Esophagus squamous epithelium (tissue), 4 donors: ENCODE results near the gene ZBTB46.

Experiments used
- POLR2A ChIP-seq, 4 donors: fragments of 450-650 bp; IDR thresholded peaks; one replicate each; pipeline ENCODE4 v1.6.1; 2017; ENCODE audit warnings: antibody characterized with exemption in 4 of 4, mild to moderate bottlenecking in 4 of 4, moderate library complexity in 3 of 4
- TF ChIP-seq, protein P1 (sequence below), 6 experiments: fragments of 450-650 bp in 4 of 6; fragments of 200-600 bp in 2 of 6; sonication (generic) in 2 of 6; IDR thresholded peaks; one replicate each; pipeline ENCODE4 v1.5.1; 2016 to 2019; ENCODE audit warnings: antibody characterized with exemption in 6 of 6, mild to moderate bottlenecking in 4 of 6, moderate library complexity in 4 of 6

DNA sequence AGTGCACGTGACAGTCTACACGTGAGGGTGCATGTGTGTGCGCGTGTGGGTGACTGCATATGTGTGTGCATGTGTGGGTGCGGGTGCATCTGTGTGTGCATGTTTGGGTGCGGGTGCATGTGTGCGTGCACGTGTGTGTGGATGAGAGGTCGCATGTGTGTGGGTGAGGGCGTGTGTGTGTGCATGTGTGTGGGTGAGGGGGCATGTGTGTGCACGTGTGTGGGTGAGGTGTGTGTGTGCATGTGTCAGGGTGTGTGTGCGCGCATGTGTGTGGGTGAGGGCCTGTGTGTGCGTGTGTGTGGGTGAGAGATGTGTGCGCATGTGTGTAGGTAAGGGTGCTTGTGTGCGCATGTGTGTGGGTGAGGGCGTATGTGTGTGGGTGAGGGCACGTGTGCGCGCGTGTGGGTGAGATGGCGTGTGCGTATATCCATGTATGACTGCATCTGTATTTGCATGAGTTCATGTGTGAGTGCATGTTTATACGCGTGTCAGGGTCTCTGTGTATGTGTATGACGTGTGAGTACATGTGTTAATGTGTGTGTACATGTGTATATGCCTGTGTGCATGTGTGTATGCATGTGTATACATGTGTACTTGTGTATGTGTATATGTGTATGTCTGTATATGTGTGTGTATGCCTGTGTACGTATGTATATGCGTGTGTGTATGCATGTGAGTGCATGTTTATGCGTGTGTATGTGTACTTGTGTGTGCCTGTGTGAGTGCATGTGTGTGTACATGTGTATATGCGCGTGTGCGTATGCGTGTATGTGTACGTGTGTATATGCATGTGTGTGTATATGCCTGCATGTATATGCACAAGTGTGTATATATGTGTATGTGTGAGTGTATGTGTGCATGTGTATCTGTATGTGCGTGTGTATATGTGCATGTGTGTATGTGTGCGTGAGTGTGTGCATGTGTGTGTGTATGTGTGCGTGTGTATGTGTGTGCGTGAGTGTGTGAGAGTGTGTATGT, 98.7 kb downstream of the ZBTB46 start:
- TF ChIP-seq POLR2A (IDR thresholded peaks at IDR 0.05), result no peak
- TF ChIP-seq, protein P1, sequence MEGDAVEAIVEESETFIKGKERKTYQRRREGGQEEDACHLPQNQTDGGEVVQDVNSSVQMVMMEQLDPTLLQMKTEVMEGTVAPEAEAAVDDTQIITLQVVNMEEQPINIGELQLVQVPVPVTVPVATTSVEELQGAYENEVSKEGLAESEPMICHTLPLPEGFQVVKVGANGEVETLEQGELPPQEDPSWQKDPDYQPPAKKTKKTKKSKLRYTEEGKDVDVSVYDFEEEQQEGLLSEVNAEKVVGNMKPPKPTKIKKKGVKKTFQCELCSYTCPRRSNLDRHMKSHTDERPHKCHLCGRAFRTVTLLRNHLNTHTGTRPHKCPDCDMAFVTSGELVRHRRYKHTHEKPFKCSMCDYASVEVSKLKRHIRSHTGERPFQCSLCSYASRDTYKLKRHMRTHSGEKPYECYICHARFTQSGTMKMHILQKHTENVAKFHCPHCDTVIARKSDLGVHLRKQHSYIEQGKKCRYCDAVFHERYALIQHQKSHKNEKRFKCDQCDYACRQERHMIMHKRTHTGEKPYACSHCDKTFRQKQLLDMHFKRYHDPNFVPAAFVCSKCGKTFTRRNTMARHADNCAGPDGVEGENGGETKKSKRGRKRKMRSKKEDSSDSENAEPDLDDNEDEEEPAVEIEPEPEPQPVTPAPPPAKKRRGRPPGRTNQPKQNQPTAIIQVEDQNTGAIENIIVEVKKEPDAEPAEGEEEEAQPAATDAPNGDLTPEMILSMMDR (IDR thresholded peaks at IDR 0.05), result no peak
